NCI-H2196 treated with DMSO at 0.1 percent for 48 hours (cell line): ENCODE measurements around the gene CDC14A.
"Not testable (repeated sequence)": the region's sequence is repeated elsewhere in the genome, so short reads cannot be mapped to it uniquely, and the experiment has no call there.

Source experiments
- DNase-seq: peaks from one replicate; lab custom pipeline; 2025; ENCODE audit not compliant: unreplicated experiment; lab: John Stamatoyannopoulos, UW

The CDC14A gene

GRCh38 chr1:100352267-100353070, at the start of gene CDC14A:
TSS of gene CDC14A (plus strand) at chr1:100352506. CDS start at chr1:100352955, 449 bp downstream.
- DNase-seq: peak; percentile 98

GRCh38 chr1:100302739-100303138, 49.6 kb upstream of the CDC14A start:
- DNase-seq: no peak

GRCh38 chr1:100304227-100304626, 48.1 kb upstream of the CDC14A start:
- no peak for DNase-seq

GRCh38 chr1:100304921-100305320, 47.4 kb upstream of the CDC14A start:
- DNase-seq: no peak

DNA sequence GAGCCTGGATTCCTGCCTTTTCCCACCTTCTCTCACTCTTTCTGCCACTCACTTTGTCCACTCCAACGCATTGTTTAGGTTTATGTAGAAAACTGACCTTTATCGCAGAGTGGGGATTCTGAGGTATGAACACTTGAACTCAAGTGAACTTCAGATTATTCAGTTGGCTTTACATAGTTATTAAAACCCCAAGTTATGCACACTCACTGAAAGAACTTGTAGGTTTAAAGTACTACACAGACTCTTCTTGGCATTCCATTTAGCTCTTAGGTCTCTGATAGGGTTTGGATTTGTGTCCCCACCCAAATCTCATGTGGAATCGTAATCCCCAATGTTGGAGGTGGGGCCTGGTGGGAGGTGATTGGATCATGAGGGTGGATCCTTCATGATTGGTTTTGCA, 46.4 kb upstream of the CDC14A start:
- no peak for DNase-seq

DNA sequence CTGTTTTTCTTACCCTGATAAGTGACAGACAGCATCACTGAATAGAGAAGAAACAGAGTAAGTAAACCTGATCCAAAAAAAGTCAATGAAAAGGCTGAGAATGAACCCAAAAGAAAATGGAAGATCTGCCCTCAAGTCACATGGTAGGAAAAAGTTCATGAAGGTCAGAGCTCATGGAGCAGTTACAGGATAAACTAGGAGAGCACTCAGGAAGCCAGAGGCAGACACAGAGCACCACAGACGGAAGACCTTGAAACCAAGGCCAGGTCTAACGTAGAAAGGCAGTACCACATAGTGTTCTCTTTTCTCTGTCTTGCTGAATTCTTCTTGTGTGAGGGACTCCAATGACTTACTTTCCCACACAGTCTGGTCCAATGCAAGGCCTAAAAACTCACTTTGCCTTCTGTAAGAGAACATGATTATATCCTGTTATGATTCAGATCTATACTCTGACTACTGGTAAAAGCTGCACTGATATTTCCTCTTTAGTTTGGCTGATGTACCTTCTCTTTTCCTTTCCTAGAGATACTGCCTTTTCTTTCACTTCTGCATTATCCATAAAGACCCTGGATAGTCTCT, 45.5 kb upstream of the CDC14A start:
- no peak for DNase-seq

DNA sequence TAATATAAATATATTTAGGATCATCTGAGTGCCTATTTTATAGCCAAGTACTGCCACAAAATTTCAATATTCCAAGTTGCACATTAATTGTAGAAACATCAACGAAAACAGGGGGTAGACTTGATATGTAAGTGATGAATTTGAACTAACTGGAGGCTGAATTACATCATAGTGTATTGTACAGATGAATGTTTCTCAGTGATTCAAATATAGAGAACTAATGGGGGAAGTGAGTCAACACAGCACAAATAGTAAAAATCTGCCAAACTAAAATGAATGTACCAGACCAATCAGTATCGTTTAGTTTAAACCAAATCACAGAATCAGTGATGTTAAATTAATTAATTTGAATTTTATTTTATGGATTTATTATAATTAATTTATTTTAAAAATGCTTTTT, 43.5 kb upstream of the CDC14A start:
- DNase-seq: no peak

- no peak for DNase-seq
These were observed 42.4 kb upstream of the CDC14A start for GRCh38 chr1:100309863-100310262.

- DNase-seq: no peak
These were observed 38.9 kb upstream of the CDC14A start for GRCh38 chr1:100313382-100313781.

DNA sequence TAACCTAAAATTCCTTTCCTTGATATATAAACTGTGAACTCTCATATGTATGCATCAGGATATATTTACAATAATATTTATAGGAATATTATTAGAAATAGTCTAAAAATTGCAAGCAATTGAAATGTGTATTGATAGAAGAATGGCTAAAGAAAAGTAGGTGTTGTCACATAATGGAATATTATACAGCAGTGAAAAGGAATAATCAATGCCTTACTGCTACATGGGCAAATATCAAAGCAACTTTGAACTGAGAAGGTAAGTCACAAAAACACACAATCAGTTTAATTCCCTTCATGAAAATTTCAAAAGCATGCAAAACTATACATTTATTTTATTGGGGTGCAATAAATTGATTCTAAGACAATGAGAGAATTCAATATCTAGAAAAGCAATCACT, 35.7 kb upstream of the CDC14A start:
- no peak for DNase-seq

DNA sequence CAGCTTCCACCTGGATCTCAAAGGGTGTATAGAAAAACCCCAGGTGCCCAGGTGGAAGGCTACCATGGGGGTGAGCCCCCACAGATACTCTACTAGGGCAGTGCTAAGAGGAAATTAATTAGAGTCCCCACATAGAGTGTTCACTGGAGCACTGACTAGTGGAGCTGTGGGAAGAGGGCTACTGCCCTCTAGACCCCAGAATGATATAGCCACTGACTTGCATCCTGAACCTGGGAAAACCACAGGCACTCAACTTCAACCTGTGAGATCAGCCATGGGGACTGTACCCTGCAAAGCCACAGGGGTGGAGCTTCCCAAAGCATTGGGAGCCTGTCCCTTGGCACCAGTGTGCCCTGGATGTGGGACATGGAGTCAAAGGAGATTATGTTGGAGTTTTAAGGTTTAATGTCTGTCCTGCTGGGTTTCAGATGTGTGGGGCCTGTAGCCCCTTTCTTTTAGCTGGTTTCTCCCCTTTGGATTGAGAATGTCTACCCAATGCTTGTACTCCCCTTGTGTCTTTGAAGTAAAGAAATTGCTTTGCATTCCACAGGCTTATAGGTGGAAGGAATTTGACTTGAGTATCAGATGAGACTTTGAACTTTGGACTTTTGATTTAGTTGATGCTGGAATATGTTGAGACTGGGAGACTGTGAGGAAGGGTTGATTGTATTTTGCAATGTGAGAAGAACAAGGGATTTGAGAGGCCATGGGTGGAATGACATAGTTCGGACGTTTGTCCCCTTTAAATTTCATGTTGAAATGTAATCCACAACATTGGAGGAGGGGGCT, 31.8 kb upstream of the CDC14A start:
- no peak for DNase-seq

DNA sequence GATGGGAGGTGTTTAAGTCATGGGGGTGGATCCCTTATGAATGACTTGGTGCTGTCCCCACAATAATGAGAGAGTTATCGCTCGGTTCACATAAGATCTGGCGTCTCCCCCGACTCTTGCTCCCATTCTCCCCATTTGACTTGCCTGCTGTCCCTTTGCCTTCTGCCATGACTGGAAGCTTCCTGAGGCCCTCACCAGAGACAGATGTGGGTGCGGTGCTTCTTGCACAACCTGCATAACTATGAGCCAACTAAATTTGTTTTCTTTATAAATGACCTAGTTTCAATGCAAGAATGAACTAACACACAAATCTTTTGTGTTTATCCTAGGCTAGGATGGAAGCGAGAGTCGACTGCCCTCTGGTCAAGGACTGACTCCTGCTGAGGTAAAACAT, 31.2 kb upstream of the CDC14A start:
- no peak for DNase-seq

GRCh38 chr1:100321506-100321905, 30.8 kb upstream of the CDC14A start:
- DNase-seq: no peak

DNA sequence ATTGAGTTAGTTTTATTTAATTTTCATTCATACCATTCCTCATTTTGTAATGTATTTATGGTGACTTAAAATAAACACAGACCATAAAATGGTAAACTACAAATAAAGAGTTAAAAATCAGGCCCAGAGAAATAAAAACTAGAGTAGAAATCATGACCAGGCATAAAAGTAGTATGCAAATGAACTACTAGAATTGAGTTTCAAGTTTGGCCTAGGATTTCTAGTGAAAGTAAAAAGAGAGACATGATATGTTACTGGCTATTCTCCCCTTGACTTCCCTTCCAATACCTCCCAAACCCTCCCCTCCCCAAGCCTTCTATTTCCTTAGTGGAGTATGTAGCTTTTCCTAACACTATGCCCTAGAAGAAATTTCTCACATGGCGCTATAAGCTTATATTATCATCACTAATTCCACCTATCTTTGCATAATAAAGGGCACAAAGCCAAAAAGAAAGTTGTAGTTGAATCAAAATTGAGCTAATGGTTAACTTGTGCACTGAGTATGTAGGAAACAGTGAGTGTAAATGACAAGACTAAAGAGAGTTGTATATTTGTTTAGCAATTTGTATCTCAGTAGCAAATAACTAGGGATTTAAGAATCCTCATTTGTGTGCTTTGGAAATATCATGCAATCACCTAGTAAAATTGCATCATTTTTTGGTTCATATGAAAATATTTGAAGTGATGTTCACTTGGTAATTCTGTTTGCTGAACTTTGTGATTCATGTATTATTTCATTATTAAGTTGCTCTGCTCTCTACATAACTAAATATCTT, 29.7 kb upstream of the CDC14A start:
- DNase-seq: no peak

GRCh38 chr1:100323419-100324106, 28.7 kb upstream of the CDC14A start:
- no peak for DNase-seq

DNA sequence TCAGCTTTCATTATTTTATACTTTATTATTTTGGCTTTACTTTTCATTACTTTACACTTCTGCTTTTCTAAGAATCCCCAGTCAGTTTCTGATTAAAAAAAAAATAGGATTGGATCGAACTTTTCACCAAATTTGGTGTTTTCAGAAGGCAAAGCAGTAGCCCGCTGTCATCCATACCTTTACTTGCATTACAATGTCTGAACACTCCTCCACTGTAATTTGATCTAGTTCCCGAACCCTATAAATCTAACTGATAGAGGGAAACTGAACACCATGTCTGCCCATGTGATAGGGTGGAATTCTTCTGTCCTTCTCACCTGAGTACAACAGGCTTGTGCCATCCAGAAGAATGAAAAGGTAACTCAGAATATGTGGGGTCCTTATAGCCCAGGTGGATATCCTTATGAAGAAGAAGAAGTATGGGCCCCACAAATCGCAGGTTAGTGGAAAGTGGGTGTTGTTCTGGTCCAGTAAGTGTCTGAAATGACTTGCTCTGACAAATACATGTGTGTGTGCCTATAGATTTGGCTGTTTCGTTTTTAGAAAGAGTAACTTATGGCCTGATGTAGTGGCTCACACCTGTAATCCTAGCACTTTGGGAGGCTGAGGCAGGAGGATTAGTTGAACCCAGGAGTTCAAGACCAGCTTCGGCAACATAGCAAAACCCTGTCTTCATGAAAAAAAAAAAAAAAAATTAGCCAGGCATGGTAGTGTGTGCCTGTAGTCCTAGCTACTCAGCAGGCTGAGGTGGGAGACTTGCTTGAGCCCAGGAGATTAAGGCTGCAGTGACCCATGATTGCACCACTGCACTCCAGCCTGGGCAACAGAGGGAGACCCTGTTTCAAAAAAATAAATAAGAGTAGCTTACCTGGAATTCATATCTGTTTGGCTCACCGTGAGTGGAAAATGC, 26.6 kb upstream of the CDC14A start:
- DNase-seq: no peak

GRCh38 chr1:100326325-100326670, 26.0 kb upstream of the CDC14A start:
- not testable (repeated sequence) for DNase-seq

DNA sequence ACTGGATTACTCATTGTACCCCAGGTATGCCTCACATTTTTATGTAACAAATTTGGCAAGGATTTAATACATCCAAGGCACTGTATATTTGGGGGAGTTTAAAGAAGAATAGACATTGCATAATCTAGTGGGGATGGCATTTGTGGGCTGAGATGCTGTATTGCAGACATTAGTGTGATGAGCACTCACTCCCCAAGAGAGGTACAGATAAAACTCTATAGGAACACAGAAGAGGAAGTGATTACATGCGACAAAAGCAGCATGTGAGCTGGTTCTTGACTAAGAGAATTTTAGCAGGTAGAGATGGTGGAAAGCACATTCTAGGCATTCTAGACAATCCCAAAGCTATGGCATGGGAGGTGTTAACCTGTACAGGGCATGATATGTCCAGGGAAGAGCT, 24.2 kb upstream of the CDC14A start:
- DNase-seq: no peak

DNA sequence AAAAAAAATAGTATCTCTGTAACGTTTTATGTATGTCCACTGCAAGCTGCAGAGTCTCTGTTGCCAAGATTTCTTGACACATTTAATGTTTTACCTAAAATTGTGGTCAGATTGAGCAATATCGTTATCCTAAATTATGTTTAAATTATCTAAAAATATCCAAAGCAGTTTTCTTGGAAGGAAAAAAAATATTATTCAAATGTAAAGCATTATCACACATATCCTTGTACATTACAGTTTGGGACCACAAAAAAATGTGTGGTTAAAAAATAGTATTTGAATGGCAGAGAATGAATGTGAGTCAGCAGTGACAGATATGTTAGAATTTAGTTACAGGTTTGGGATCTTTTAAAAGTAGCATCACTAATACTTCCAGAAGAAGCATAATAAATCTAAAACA, 21.2 kb upstream of the CDC14A start:
- DNase-seq: not testable (repeated sequence)

GRCh38 chr1:100332331-100332730, 20.0 kb upstream of the CDC14A start:
- no peak for DNase-seq
